Measurements from ENCODE around the gene RBM44. TPM values are rescaled to one million over a fixed set of nuclear protein-coding genes. Genes with fewer than 3 reads are reported as not detected.

Gene RBM44
- polyA plus RNA-seq, 1 donor from 2014 or later: 2.5 TPM

DNA sequence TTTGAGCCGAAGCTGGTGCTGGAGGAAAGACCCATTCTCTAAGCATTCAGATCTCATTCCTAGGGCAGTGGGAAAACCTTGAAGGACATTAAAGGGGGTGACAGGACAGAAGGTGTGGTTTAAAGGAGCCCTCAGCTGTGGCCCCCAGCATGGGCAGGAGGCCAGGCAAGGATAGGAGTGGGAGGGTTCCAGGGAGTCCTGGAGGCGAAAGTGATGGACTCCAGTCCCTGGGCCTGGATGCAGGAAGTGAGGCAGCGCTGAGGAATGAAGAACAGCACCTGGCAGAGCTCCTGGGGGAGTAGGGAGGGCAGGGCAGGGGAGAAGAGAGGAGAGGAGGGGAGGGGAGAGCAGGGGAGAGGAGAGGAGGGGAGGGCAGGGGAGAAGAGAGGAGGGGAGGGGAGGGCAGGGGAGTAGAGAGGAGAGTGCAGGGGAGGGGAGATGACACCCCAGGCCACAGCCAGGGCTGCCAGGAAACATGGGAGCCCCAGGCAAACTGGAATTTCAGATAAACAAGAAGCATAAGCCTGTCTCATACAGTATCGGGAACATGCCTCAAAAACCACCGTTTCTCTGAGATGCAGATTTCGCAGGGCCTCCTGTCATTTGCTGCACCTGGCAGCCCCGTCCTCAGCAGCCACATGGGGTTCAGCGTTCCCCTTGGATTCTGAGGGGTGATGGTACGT, 66.5 kb downstream of the RBM44 start:
- H3K9me3 ChIP-seq (ENCODE audit: low read length): no peaks in the 10 kb centered on the region
- H3K79me2 ChIP-seq (replicated peaks; ENCODE audit: insufficient read depth, low read length): no peaks in the 10 kb centered on the region
- TF ChIP-seq SMC3 (conservative IDR thresholded peaks at IDR 0.05; ENCODE audit: poor library complexity) (no peak), POLR2AphosphoS5 (IDR thresholded peaks at IDR 0.05) (no peak)
- no peak overlapping the region for H2AFZ ChIP-seq (ENCODE audit: low read depth, low read length)
- H3K27ac ChIP-seq (ENCODE audit: low read length): no peak overlapping the region
- H3K4me3 ChIP-seq (ENCODE audit: low read length): no peak overlapping the region
- peaks cover 8% of the 10 kb centered on the region for H3K27me3 ChIP-seq (ENCODE audit: insufficient read depth, low read depth, low read length)
- H3K9ac ChIP-seq (ENCODE audit: low read length): no peak overlapping the region
- H3F3A ChIP-seq (ENCODE audit: insufficient read depth, low read length, poor library complexity, severe bottlenecking): no peaks in the 10 kb centered on the region
- no peak overlapping the region for H3K4me2 ChIP-seq (ENCODE audit: low read length)
- H4K20me1 ChIP-seq (ENCODE audit: insufficient read depth): no peaks in the 10 kb centered on the region
- H3K36me3 ChIP-seq (ENCODE audit: insufficient read depth, low read length): no peaks in the 10 kb centered on the region
- H3K9me2 ChIP-seq (ENCODE audit: insufficient read depth, low read length): no peaks in the 10 kb centered on the region

DNA sequence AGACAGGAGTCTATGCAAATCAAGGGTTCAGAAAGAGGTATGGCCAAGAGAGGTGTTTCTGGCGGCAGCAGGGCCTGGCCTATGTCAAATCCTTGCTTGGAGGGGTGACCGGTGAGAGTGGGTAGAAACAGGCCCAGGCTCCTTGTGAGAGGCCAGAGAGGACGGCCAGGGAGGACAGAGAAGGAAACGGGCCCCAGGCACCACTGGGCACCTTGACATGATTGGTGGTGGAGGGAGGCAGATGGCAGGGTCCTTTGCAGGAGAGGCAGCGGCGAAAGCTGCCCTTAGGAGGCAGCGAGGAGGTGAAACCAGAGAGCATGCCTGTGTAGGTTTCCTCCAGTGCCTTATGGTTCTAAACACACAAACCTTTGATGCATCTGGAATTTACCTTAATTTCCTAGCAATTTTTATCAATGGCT, 67.1 kb downstream of the RBM44 start:
- H3K27ac ChIP-seq (ENCODE audit: low read length): no peak overlapping the region
- H3K79me2 ChIP-seq (replicated peaks; ENCODE audit: insufficient read depth, low read length): no peaks in the 10 kb centered on the region
- no peak overlapping the region for H3K4me2 ChIP-seq (ENCODE audit: low read length)
- H4K20me1 ChIP-seq (ENCODE audit: insufficient read depth): no peaks in the 10 kb centered on the region
- no peaks in the 10 kb centered on the region for H3K36me3 ChIP-seq (ENCODE audit: insufficient read depth, low read length)
- peaks cover 2% of the 10 kb centered on the region for H3K27me3 ChIP-seq (ENCODE audit: insufficient read depth, low read depth, low read length)
- H2AFZ ChIP-seq (ENCODE audit: low read depth, low read length): no peak overlapping the region
- no peaks in the 10 kb centered on the region for H3K9me2 ChIP-seq (ENCODE audit: insufficient read depth, low read length)
- H3F3A ChIP-seq (ENCODE audit: insufficient read depth, low read length, poor library complexity, severe bottlenecking): no peaks in the 10 kb centered on the region
- no peak overlapping the region for H3K4me3 ChIP-seq (ENCODE audit: low read length)
- no peaks in the 10 kb centered on the region for H3K9me3 ChIP-seq (ENCODE audit: low read length)
- no peak overlapping the region for H3K9ac ChIP-seq (ENCODE audit: low read length)
- no peak for TF ChIP-seq TAF1 (IDR thresholded peaks at IDR 0.05; ENCODE audit: low read depth)

DNA sequence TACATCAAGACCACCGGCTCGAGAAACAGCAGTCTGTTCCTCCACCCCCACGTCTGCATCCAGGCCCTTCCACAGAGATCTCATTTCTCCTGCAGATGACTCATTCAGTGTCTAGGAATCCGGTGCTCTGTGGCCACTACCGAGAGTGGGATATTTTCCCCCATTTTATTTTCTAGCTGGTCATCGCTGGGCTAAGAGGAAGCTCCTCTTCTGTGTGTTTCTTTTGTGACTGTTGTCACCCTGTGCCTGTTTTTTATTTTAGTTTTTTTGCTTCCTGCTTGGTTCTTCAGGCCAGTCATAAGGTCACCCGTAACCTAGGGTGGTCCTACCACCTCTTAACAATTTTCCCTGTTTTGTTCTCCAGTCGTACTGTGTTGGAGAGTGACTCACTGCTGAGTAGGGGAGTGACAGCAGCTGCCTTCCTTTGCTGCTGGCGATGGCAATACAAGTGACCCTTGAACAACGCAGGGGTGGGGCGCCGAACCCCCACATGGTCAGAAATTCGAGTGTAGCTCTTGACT, 67.6 kb downstream of the RBM44 start:
- no peaks in the 10 kb centered on the region for H3K9me2 ChIP-seq (ENCODE audit: insufficient read depth, low read length)
- H3K27ac ChIP-seq (ENCODE audit: low read length): no peak overlapping the region
- H3K36me3 ChIP-seq (ENCODE audit: insufficient read depth, low read length): no peaks in the 10 kb centered on the region
- H3K4me2 ChIP-seq (ENCODE audit: low read length): no peak overlapping the region
- H4K20me1 ChIP-seq (ENCODE audit: insufficient read depth): no peaks in the 10 kb centered on the region
- H3K9ac ChIP-seq (ENCODE audit: low read length): no peak overlapping the region
- H2AFZ ChIP-seq (ENCODE audit: low read depth, low read length): no peak overlapping the region
- H3F3A ChIP-seq (ENCODE audit: insufficient read depth, low read length, poor library complexity, severe bottlenecking): no peaks in the 10 kb centered on the region
- H3K79me2 ChIP-seq (replicated peaks; ENCODE audit: insufficient read depth, low read length): no peaks in the 10 kb centered on the region
- H3K9me3 ChIP-seq (ENCODE audit: low read length): no peaks in the 10 kb centered on the region
- TF ChIP-seq RAD21 (conservative IDR thresholded peaks at IDR 0.05) (no peak), EP300 (conservative IDR thresholded peaks at IDR 0.05; ENCODE audit: poor library complexity, severe bottlenecking) (no peak), TAF1 (IDR thresholded peaks at IDR 0.05; ENCODE audit: low read depth) (no peak)
- TF ChIP-seq, protein P1, sequence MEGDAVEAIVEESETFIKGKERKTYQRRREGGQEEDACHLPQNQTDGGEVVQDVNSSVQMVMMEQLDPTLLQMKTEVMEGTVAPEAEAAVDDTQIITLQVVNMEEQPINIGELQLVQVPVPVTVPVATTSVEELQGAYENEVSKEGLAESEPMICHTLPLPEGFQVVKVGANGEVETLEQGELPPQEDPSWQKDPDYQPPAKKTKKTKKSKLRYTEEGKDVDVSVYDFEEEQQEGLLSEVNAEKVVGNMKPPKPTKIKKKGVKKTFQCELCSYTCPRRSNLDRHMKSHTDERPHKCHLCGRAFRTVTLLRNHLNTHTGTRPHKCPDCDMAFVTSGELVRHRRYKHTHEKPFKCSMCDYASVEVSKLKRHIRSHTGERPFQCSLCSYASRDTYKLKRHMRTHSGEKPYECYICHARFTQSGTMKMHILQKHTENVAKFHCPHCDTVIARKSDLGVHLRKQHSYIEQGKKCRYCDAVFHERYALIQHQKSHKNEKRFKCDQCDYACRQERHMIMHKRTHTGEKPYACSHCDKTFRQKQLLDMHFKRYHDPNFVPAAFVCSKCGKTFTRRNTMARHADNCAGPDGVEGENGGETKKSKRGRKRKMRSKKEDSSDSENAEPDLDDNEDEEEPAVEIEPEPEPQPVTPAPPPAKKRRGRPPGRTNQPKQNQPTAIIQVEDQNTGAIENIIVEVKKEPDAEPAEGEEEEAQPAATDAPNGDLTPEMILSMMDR (IDR thresholded peaks at IDR 0.05; ENCODE audit: poor library complexity, severe bottlenecking): no peak
- TF ChIP-seq, protein P2, sequence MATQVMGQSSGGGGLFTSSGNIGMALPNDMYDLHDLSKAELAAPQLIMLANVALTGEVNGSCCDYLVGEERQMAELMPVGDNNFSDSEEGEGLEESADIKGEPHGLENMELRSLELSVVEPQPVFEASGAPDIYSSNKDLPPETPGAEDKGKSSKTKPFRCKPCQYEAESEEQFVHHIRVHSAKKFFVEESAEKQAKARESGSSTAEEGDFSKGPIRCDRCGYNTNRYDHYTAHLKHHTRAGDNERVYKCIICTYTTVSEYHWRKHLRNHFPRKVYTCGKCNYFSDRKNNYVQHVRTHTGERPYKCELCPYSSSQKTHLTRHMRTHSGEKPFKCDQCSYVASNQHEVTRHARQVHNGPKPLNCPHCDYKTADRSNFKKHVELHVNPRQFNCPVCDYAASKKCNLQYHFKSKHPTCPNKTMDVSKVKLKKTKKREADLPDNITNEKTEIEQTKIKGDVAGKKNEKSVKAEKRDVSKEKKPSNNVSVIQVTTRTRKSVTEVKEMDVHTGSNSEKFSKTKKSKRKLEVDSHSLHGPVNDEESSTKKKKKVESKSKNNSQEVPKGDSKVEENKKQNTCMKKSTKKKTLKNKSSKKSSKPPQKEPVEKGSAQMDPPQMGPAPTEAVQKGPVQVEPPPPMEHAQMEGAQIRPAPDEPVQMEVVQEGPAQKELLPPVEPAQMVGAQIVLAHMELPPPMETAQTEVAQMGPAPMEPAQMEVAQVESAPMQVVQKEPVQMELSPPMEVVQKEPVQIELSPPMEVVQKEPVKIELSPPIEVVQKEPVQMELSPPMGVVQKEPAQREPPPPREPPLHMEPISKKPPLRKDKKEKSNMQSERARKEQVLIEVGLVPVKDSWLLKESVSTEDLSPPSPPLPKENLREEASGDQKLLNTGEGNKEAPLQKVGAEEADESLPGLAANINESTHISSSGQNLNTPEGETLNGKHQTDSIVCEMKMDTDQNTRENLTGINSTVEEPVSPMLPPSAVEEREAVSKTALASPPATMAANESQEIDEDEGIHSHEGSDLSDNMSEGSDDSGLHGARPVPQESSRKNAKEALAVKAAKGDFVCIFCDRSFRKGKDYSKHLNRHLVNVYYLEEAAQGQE (IDR thresholded peaks at IDR 0.05; ENCODE audit: borderline replicate concordance): no peak
- no peaks in the 10 kb centered on the region for H3K27me3 ChIP-seq (ENCODE audit: insufficient read depth, low read depth, low read length)
- H3K4me3 ChIP-seq (ENCODE audit: low read length): no peak overlapping the region

Measured in neural cell (in vitro differentiated cells).